Measurements from ENCODE around the gene SPACA5B. TPM values are rescaled to one million over a fixed set of nuclear protein-coding genes. Genes with fewer than 3 reads are reported as not detected.
"Not testable (repeated sequence)": the region's sequence is repeated elsewhere in the genome, so short reads cannot be mapped to it uniquely, and the experiment has no call there.

Gene SPACA5B
- total RNA-seq, 2 donors from 2014 or later: not detected

DNA sequence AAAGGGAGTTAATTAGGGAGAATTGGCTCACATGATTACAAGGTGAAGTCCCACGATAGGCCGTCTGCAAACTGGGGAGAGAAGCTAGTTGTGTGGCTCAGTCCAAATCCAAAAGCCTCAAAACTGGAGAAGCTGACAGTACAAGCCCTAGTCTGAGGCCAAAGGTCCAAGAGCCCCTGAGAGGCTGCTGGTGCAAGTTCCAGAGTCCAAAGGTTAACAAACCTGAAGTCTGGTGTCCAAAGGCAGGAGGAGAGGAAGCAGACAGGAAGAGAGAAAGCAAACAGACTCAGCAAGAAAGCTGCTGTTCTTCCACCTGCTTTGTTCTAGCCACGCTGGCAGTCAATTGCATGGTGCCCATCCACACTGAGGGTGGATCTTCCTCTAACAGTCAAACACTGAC, 29.0 kb upstream of the SPACA5B start:
- H3K36me3 ChIP-seq: no peaks in the 10 kb centered on the region
- no peaks in the 10 kb centered on the region for H3K4me1 ChIP-seq
- no peak overlapping the region for H3K4me3 ChIP-seq
- no peak overlapping the region for H3K9ac ChIP-seq (ENCODE audit: low read depth in 2 of 2, low read length in 2 of 2)
- TF ChIP-seq, protein P1, sequence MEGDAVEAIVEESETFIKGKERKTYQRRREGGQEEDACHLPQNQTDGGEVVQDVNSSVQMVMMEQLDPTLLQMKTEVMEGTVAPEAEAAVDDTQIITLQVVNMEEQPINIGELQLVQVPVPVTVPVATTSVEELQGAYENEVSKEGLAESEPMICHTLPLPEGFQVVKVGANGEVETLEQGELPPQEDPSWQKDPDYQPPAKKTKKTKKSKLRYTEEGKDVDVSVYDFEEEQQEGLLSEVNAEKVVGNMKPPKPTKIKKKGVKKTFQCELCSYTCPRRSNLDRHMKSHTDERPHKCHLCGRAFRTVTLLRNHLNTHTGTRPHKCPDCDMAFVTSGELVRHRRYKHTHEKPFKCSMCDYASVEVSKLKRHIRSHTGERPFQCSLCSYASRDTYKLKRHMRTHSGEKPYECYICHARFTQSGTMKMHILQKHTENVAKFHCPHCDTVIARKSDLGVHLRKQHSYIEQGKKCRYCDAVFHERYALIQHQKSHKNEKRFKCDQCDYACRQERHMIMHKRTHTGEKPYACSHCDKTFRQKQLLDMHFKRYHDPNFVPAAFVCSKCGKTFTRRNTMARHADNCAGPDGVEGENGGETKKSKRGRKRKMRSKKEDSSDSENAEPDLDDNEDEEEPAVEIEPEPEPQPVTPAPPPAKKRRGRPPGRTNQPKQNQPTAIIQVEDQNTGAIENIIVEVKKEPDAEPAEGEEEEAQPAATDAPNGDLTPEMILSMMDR (IDR thresholded peaks at IDR 0.05): no peak
- no peak overlapping the region for H3K27ac ChIP-seq
- intact Hi-C loops (cut with DNase I): no loop called here
- DNase-seq: no peak
- no peaks in the 10 kb centered on the region for H3K27me3 ChIP-seq
- H3K9me3 ChIP-seq: no peaks in the 10 kb centered on the region

DNA sequence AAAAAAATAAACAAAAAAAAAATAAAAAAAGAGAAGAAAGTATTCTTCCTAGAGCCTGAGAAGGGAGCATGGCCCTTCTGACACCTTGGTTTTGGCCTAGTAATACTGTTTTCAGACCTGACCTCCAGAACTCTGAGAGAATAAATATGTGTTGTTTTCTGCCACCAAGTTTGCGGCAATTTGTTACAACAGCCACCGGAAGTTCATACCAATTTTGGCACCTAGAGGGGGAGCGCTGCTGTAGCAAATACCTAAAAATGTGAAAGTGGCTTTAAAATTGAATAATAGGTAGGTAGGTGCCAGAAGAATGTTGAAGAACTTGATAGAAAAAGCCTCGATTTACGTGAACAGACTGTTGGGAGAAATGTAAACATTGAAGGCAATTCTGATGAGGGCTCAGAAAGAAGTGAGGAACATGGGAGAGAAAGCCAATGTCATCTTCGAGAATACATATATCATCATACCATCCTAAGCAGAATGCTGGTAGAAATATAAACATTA, 27.5 kb upstream of the SPACA5B start:
- no peaks in the 10 kb centered on the region for H3K36me3 ChIP-seq
- TF ChIP-seq, protein P1 (IDR thresholded peaks at IDR 0.05): no peak
- H3K9ac ChIP-seq (ENCODE audit: low read depth in 2 of 2, low read length in 2 of 2): no peak overlapping the region
- no peaks in the 10 kb centered on the region for H3K4me1 ChIP-seq
- DNase-seq: no peak
- no peak overlapping the region for H3K4me3 ChIP-seq
- H3K27ac ChIP-seq: no peak overlapping the region
- no peaks in the 10 kb centered on the region for H3K9me3 ChIP-seq
- intact Hi-C loops (cut with DNase I): no loop called here
- H3K27me3 ChIP-seq: no peaks in the 10 kb centered on the region

DNA sequence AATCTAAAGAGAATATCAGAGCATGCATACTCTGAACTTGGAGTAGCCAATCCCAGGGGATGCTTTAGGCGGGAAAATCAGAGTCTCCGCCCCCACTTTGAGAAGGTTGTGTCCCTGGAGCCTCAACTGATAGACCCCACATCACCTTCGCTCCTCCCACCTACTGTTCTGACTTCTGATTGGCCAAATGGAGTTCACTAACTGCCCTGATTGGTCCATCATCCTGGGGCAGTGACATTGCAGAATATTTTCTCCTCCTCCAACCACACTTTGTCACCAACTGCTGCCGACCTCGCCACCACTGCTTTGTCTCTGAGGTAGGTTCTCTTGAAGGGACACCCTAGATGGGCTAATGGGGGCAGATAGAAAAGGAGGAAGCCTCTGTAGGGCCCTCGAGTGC, 22.7 kb upstream of the SPACA5B start:
- Histone ChIP-seq H3K36me3 (no peaks in the 10 kb centered on the region), H3K9me3 (no peaks in the 10 kb centered on the region), H3K27ac (no peak overlapping the region), H3K4me3 (no peak overlapping the region), H3K4me1 (no peaks in the 10 kb centered on the region), H3K27me3 (no peaks in the 10 kb centered on the region), H3K9ac (ENCODE audit: low read depth in 2 of 2, low read length in 2 of 2) (no peak overlapping the region)
- TF ChIP-seq, protein P1 (IDR thresholded peaks at IDR 0.05): no peak
- DNase-seq: no peak
- intact Hi-C loops (cut with DNase I): no loop called here

DNA sequence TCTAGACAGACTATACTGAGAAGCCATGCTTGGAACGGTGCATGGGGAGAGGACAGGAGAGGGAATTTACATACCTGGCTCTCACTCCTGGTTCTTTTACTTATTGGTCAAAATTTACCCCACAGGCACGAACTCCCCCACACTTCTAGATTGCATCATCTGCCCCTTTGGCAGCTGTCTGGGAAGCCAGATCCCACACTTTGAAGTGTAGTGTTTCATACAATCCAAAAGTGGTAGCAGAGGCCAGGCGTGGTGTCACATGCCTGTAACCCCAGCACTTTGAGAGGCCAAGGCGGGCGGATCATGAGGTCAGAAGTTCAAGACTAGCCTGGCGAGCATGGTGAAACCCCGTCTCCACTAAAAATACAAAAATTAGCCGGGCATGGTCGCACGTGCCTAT, 5.1 kb upstream of the SPACA5B start:
- H3K9ac ChIP-seq (ENCODE audit: low read depth in 2 of 2, low read length in 2 of 2); H3K36me3 ChIP-seq; DNase-seq; intact Hi-C loops (cut with DNase I); H3K4me3 ChIP-seq; H3K27ac ChIP-seq; H3K9me3 ChIP-seq; H3K27me3 ChIP-seq; H3K4me1 ChIP-seq: not testable (repeated sequence)

DNA sequence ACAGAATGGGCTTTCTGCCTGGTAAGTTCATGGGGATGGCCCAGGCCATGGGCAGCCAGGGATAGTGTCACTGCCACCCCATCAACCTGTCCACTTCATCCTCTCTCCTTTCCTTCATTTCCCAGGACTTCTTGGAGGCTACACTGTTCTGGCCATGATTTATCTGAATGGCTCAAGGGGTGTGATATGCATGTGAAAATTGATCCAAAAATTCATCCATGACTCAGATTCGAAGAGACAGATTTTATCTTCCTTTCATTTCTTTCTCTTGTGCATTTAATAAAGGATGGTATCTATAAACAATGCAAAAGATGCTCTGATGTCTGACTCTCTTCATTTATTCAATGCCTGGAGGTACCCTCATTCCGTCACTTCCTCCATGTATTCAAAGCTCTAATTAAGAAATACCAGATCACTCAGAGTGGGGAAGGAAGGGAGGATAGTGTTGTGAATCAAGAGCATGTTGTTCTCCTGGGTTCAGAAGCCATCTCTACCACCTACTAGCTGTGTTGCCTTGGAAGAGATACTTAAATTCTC, 1.9 kb downstream of the SPACA5B start:
- H3K9me3 ChIP-seq; H3K27ac ChIP-seq; H3K4me3 ChIP-seq; H3K27me3 ChIP-seq; intact Hi-C loops (cut with DNase I); H3K36me3 ChIP-seq; H3K9ac ChIP-seq (ENCODE audit: low read depth in 2 of 2, low read length in 2 of 2); H3K4me1 ChIP-seq; DNase-seq: not testable (repeated sequence)

DNA sequence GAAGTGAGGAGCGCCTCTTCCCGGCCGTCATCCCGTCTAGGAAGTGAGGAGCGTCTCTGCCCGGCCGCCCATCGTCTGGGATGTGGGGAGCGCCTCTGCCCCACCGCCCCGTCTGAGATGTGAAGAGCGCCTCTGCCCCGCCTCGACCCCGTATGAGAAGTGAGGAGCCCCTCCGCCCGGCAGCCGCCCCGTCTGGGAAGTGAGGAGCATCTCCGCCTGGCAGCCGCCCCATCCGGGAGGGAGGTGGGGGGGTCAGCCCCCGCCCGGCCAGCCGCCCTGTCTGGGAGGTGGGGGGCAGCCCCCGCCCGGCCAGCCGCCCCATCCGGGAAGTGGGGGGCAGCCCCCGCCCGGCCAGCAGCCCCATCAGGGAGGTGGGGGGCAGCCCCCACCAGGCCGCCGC, 8.7 kb downstream of the SPACA5B start:
- H3K36me3 ChIP-seq; H3K9me3 ChIP-seq; intact Hi-C loops (cut with DNase I); H3K4me1 ChIP-seq; H3K27ac ChIP-seq; H3K4me3 ChIP-seq; H3K9ac ChIP-seq (ENCODE audit: low read depth in 2 of 2, low read length in 2 of 2); H3K27me3 ChIP-seq; DNase-seq: not testable (repeated sequence)

DNA sequence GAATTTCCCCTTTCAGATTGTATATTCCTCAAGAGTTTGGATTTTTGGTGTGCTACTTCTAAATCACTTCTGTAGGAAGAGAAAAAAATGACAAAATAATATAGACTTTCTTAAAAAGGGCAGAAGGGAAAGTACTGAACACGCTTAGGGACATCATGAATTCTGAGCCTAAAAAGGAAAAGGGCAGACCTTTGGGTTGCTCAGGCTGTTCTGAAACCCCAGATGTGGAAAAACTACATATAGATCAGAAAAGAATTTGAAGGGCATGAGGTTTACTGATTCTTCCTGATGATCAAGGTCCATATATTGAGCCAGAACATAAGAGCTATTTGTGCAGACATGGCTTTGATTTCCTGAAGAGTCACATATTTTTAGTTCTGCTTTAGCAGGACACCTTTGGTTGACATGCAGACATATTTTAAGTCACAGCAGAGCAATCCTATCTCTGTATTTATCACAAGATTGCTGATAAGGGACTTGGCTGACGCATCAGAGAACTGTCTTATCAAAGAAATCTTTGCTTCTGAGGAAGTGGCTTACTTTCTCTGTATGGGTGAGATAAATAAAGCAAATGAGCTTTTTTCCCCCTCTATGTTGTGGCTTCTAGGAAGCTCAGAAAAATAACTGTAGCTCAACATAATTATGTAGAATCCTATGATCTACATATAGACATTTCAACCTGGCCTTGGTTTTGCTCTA, 11.5 kb downstream of the SPACA5B start:
- H3K27ac ChIP-seq; H3K9me3 ChIP-seq; H3K36me3 ChIP-seq; H3K4me1 ChIP-seq; H3K27me3 ChIP-seq; H3K9ac ChIP-seq (ENCODE audit: low read depth in 2 of 2, low read length in 2 of 2); H3K4me3 ChIP-seq; DNase-seq; intact Hi-C loops (cut with DNase I): not testable (repeated sequence)

DNA sequence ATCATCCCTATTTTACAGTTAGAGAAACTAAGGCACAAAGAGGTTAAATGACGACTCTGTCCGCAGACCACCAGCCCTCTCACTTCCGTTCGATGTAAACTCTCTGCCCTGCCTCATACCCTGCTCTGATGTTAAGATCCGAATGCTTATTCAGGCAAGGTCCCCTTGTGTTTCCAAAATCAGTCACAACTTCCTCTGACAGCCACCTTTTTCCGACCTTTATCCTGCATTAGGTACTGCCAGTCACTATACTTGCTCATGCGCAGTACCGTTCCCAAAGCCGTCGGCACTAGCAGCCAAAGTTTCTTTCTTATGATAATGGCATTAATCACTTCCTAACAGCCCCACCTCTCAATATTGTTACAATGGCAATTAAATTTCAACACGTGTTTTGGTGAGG, 12.3 kb downstream of the SPACA5B start:
- H3K27ac ChIP-seq; intact Hi-C loops (cut with DNase I); H3K27me3 ChIP-seq; H3K36me3 ChIP-seq; DNase-seq; H3K4me3 ChIP-seq; H3K9me3 ChIP-seq; H3K4me1 ChIP-seq; H3K9ac ChIP-seq (ENCODE audit: low read depth in 2 of 2, low read length in 2 of 2): not testable (repeated sequence)
